K562 (cell line): ENCODE results near the gene ACACB. TPM values are rescaled to one million over a fixed set of nuclear protein-coding genes. Genes with fewer than 3 reads are reported as not detected.

Experiments
- CBX5 ChIP-seq: IDR thresholded peaks from 2 replicates; pipeline ENCODE4 v1.6.1; 2014; ENCODE audit warnings: low read depth, borderline replicate concordance
- CLOCK ChIP-seq: fragments of 250-450 bp; sonication (Bioruptor Pico); IDR thresholded peaks from 2 replicates; pipeline ENCODE4 v1.4.0; 2020; ENCODE audit warnings: mild to moderate bottlenecking, moderate library complexity, borderline replicate concordance
- DEAF1 ChIP-seq: fragments of 450-650 bp; formaldehyde crosslinking; IDR thresholded peaks from 2 replicates; pipeline ENCODE4 v1.4.0; 2020; ENCODE audit warnings: mild to moderate bottlenecking, moderate library complexity
- ETV6 ChIP-seq, 3 experiments: fragments of 150-350 bp in 1 of 3; sonication (generic) in 1 of 3; formaldehyde crosslinking in 1 of 3; IDR thresholded peaks; 2 replicates each; pipeline versions ENCODE4 v1.6.1 to v1.8.0; 2014 to 2022; ENCODE audit warnings: borderline replicate concordance in 2 of 3, low read depth in 2 of 3, antibody characterized with exemption in 1 of 3, low read length in 1 of 3, mild to moderate bottlenecking in 1 of 3, missing genetic modification reagents in 1 of 3
- FOS ChIP-seq: IDR thresholded peaks from 3 replicates; pipeline ENCODE4 v1.6.1; 2011; ENCODE audit not compliant: insufficient read length; ENCODE audit errors: extremely low read depth
- HCFC1 ChIP-seq: IDR thresholded peaks from 2 replicates; pipeline ENCODE4 v1.6.1; 2012; ENCODE audit warnings: low read depth, low read length, improper control_type of control experiment
- HMG20A ChIP-seq: fragments of 450-650 bp; formaldehyde crosslinking; conservative IDR thresholded peaks from 2 replicates; pipeline ENCODE4 v1.4.0; 2020; ENCODE audit warnings: mild to moderate bottlenecking, mixed read lengths
- KDM2B ChIP-seq: fragments of 250-450 bp; sonication (Bioruptor Pico); IDR thresholded peaks from 2 replicates; pipeline ENCODE4 v1.8.0; 2021; ENCODE audit warnings: mild to moderate bottlenecking, moderate library complexity
- KLF13 ChIP-seq: fragments of 450-650 bp; IDR thresholded peaks from 2 replicates; pipeline ENCODE4 v1.6.1; 2016; ENCODE audit warnings: missing genetic modification characterization, low read depth, mild to moderate bottlenecking, missing compliant biosample characterization, moderate library complexity, borderline replicate concordance
- MLLT1 ChIP-seq, 2 experiments: fragments of 450-650 bp; IDR thresholded peaks; 2 replicates each; pipeline ENCODE4 v1.6.1; 2016
- POLR2G ChIP-seq: fragments of 200-400 bp; formaldehyde crosslinking; IDR thresholded peaks from 2 replicates; pipeline ENCODE4 v1.6.1; 2017; ENCODE audit warnings: low read depth, mild to moderate bottlenecking, antibody characterized with exemption, low read length, moderate library complexity
- RUNX1 ChIP-seq: sonication (generic); IDR thresholded peaks from 2 replicates; pipeline ENCODE4 v1.6.1; 2016; ENCODE audit warnings: antibody characterized with exemption, low read depth
- SMC3 ChIP-seq: conservative IDR thresholded peaks from 2 replicates; pipeline ENCODE4 v1.6.1; 2011; ENCODE audit warnings: low read depth, low read length, improper control_type of control experiment; ENCODE audit not compliant: insufficient read depth
- STAG1 ChIP-seq: sonication (generic); formaldehyde crosslinking; IDR thresholded peaks from 2 replicates; pipeline ENCODE4 v1.5.0; 2020; ENCODE audit warnings: missing genetic modification reagents, borderline replicate concordance
- ZBTB33 ChIP-seq: sonication (generic); formaldehyde crosslinking; IDR thresholded peaks from 2 replicates; pipeline ENCODE4 v1.8.1; 2023; ENCODE audit warnings: mild to moderate bottlenecking, missing genetic modification reagents
- ZFX ChIP-seq: sonication (generic); formaldehyde crosslinking; IDR thresholded peaks from 2 replicates; pipeline ENCODE4 v1.8.0; 2022; ENCODE audit warnings: mild to moderate bottlenecking, missing genetic modification reagents, moderate library complexity
- ZNF146 ChIP-seq: IDR thresholded peaks from one replicate; pipeline ENCODE4 v1.6.1; 2018; ENCODE audit warnings: missing compliant biosample characterization; ENCODE audit not compliant: unreplicated experiment
- ZNF253 ChIP-seq: fragments of 250-450 bp; sonication (Bioruptor Pico); conservative IDR thresholded peaks from 2 replicates; pipeline ENCODE4 v1.6.1; 2021; ENCODE audit warnings: mild to moderate bottlenecking
- ZNF282 ChIP-seq: sonication (generic); formaldehyde crosslinking; IDR thresholded peaks from 2 replicates; pipeline ENCODE4 v1.8.1; 2023; ENCODE audit warnings: missing genetic modification reagents
- ZNF436 ChIP-seq: fragments of 250-450, 450-650 bp; sonication (Bioruptor Pico); formaldehyde crosslinking; IDR thresholded peaks from 2 replicates; pipeline ENCODE4 v1.7.0; 2020; ENCODE audit warnings: mild to moderate bottlenecking
- polyA plus RNA-seq, 8 experiments: library from polyadenylated mRNA; depleted of rRNA in 4 of 8; stranded (reverse) in 5 of 8; unstranded in 3 of 8; fragments of >200 nt; fragmentation: Nextera tagmentation in 2 of 8; fragmentation: Illumina TruSeq in 1 of 8; extraction: Ambion mirVana in 2 of 8; extraction: Trizol in 1 of 8; gene quantifications; 2 replicates each; pipeline versions ENCODE4 v1.2.1 to v1.2.3, GENCODE V29; 2011 to 2014; ENCODE audit warnings: inconsistent platforms in 1 of 8, missing spikeins in 1 of 8
- total RNA-seq, 7 experiments: library from RNA; depleted of rRNA in 6 of 7; stranded (reverse); fragments of >200 nt in 6 of 7; fragmentation: Illumina TruSeq in 2 of 7; extraction: Trizol in 2 of 7; gene quantifications; 2 replicates each; pipeline versions ENCODE4 v1.2.1 to v1.2.3, GENCODE V29; 2011 to 2021; ENCODE audit warnings: low replicate concordance in 1 of 7

The ACACB gene
- total and polyA plus RNA-seq, 9 of the 15 experiments (the other 6 are each of a cell fraction or from before 2014, with no cell fraction given), result 0.10 to 2.5 (median 0.83) TPM

GRCh38 chr12:109097435-109098182 is 18.8 kb upstream of the ACACB start, which contains the start of gene UNG (continued):
- TF ChIP-seq ZBTB33 (CRISPR knock-in tag) (no peak), POLR2G (peak; percentile 77), DEAF1 (CRISPR knock-in tag) (no peak), CLOCK (CRISPR knock-in tag) (no peak), MLLT1 (IDR thresholded peaks at IDR 0.05) (peak in 1 of 2 experiments; percentile 96; a peak in 2 of 4 replicates), ETV6 (IDR thresholded peaks at IDR 0.05; ENCODE audit: borderline replicate concordance in 1 of 2, low read depth in 2 of 2, low read length in 1 of 2) (no peak), ETV6 (CRISPR knock-in tag; IDR thresholded peaks at IDR 0.05; ENCODE audit: borderline replicate concordance) (no peak), HCFC1 (no peak), ZNF436 (CRISPR knock-in tag) (no peak), ZNF253 (no peak), CBX5 (no peak), ZNF146 (CRISPR knock-in tag) (no peak), KLF13 (tag) (no peak; the same call in 1 of the 2 replicates), ZNF282 (CRISPR knock-in tag) (no peak), SMC3 (no peak), RUNX1 (no peak), HMG20A (CRISPR knock-in tag) (no peak), STAG1 (CRISPR knock-in tag) (no peak), FOS (peak; percentile 99), KDM2B (CRISPR knock-in tag) (no peak), ZFX (CRISPR knock-in tag) (no peak; the same call in 1 of the 2 replicates)
